T47D (cell line): ENCODE measurements around the gene ABI2.
"Not testable (repeated sequence)": the region's sequence is repeated elsewhere in the genome, so short reads cannot be mapped to it uniquely, and the experiment has no call there.

ENCODE experiments used
- DNase-seq, 2 experiments: peaks; one replicate each; pipeline versions ENCODE4 v3.0.0 to v3.0.0-alpha.2; 2011 to 2012; ENCODE audit warnings: low read depth in 1 of 2, low spot score in 1 of 2
- JUND ChIP-seq: IDR thresholded peaks from 2 replicates; pipeline ENCODE4 v1.6.1; 2012; ENCODE audit warnings: low read depth
- in situ Hi-C: cut with HindIII; loops from 2 replicates; pipeline ENCODE4 v1.10.0; 2016; ENCODE audit warnings: low sequenced_read_pairs, low pct_unique_long_range_greater_than_20kb

Gene ABI2

GRCh38 chr2:203366639-203367466, 38.7 kb downstream of the ABI2 start:
- no peak for DNase-seq
- no peak for TF ChIP-seq JUND
- in situ Hi-C loops = no loop called here

- in situ Hi-C loops, DNase-seq: not testable (repeated sequence)
These were observed 44.5 kb downstream of the ABI2 start for GRCh38 chr2:203372706-203373105.

GRCh38 chr2:203376173-203376572, 48.0 kb downstream of the ABI2 start:
- DNase-seq = no peak
- in situ Hi-C loops = no loop called here
- TF ChIP-seq JUND = no peak

GRCh38 chr2:203379156-203379555, 51.0 kb downstream of the ABI2 start:
- in situ Hi-C loops = no loop called here
- TF ChIP-seq JUND = no peak
- DNase-seq = no peak

- DNase-seq = no peak
- in situ Hi-C loops = no loop called here
- no peak for TF ChIP-seq JUND
These were observed 54.8 kb downstream of the ABI2 start for GRCh38 chr2:203383038-203383437.

- DNase-seq, in situ Hi-C loops: not testable (repeated sequence)
These were observed 60.0 kb downstream of the ABI2 start for GRCh38 chr2:203388153-203388552.

- in situ Hi-C loops = no loop called here
- no peak for TF ChIP-seq JUND
- DNase-seq = peak in 1 of 2 experiments; percentile 12
These were observed 66.5 kb downstream of the ABI2 start for GRCh38 chr2:203394519-203395227.

- in situ Hi-C loops = no loop called here
- no peak for TF ChIP-seq JUND
- no peak for DNase-seq
These were observed 67.7 kb downstream of the ABI2 start for GRCh38 chr2:203395858-203396257.

- DNase-seq = peak in 1 of 2 experiments; percentile 6
- TF ChIP-seq JUND = no peak
- in situ Hi-C loops = no loop called here
These were observed 68.5 kb downstream of the ABI2 start for GRCh38 chr2:203396667-203397066.

- TF ChIP-seq JUND = no peak
- DNase-seq = no peak
- in situ Hi-C loops = no loop called here
These were observed 70.8 kb downstream of the ABI2 start for GRCh38 chr2:203399031-203399430.

- DNase-seq = no peak
- no peak for TF ChIP-seq JUND
- in situ Hi-C loops = no loop called here
These were observed 72.8 kb downstream of the ABI2 start for GRCh38 chr2:203400805-203401585.

GRCh38 chr2:203404996-203405395, 76.8 kb downstream of the ABI2 start:
- no peak for TF ChIP-seq JUND
- no peak for DNase-seq
- in situ Hi-C loops = no loop called here

- in situ Hi-C loops = no loop called here
- DNase-seq = no peak
- TF ChIP-seq JUND = no peak
These were observed 79.3 kb downstream of the ABI2 start for GRCh38 chr2:203407496-203407895.
